PC-3 (cell line): ENCODE measurements around the gene KLRG1.

Experiments used
- CTCF ChIP-seq: fragments of 300-600 bp; sonication (generic); conservative IDR thresholded peaks from 2 replicates; pipeline ENCODE4 v1.5.1; 2017; ENCODE audit warnings: antibody characterized with exemption, low read depth, mild to moderate bottlenecking, low read length
- EZH2 ChIP-seq: fragments of 300-600 bp; sonication (generic); IDR thresholded peaks from one replicate; pipeline ENCODE4 v1.6.1; 2017; ENCODE audit warnings: antibody characterized with exemption, mild to moderate bottlenecking, low read length; ENCODE audit not compliant: unreplicated experiment

- TF ChIP-seq CTCF, result no peak
- TF ChIP-seq EZH2, result no peak
Observed at GRCh38 chr12:8946733-8947132, 42.6 kb upstream of the KLRG1 start.
